ENCODE results near the gene PSMC3IP.

DNA sequence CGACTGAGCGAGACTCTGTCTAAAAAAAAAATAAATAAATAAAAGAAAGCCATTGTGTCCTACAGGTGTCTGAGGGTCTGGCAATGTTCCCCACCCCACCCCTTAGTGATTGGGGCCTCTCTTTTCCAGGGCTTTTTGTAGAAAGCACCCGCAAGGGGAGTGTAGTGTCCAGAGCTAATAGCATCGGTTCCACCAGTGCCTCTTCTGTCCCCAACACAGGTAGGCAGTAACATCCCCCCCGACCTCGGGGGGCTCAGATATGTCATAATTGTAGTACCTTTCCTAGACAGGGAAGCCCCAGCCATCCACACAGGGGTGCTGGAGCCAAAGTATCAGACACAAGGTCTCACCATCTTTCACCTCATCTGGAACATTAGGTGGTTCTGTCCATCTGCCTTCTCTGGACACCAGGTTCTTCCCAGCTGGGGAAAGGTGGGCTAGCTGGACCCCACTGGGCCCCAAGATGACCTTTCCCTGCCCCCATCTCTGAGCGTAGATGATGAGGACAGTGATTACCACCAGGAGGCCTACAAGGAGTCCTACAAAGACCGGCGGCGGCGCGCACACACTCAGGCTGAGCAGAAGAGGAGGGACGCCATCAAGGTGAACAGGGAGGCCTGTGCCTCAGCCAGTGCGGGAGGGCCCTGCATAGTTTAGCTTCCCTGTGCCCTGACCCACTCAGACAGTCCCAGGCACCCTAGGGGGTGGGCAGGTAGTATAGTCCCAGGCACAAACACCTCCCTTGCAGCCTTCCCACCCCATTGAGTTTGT lies 9.0 kb downstream of the PSMC3IP start:
- TF ChIP-seq YY1 (IDR thresholded peaks at IDR 0.05; ENCODE audit: insufficient read depth, insufficient read length), result no peak
- no peak for TF ChIP-seq ZNF274 (IDR thresholded peaks at IDR 0.05; ENCODE audit: low read depth, low read length)
- TF ChIP-seq SUZ12 (IDR thresholded peaks at IDR 0.05; ENCODE audit: extremely low read depth, insufficient read depth, insufficient read length), result no peak
